ENCODE results near the gene CHST8.

The CHST8 gene

DNA sequence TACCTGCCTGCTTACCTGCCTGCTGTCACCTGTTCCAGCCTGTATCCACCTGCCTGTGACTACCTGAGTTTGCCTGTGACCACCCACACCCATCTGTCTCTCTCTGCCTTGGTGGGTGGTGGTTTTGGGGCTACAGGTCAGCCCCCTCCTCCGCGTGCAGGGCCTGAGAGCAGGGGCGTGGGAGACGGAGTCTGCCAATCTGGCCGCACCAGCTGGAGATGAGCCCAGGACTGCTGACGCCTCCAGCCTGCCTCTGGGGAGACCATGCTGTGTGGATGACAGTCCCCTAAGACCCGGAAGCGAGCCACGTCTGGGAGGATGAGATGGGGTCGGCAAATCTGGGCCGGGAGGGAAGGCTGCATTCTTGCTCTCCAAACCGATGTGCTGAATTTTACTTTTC lies 159.0 kb downstream of the CHST8 start:
- no peaks in the 10 kb centered on the region for H3K27me3 ChIP-seq
- peaks cover 3% of the 10 kb centered on the region; the same call in 1 of the 2 replicates for H3K4me1 ChIP-seq
- H3K36me3 ChIP-seq, result no peaks in the 10 kb centered on the region
- DNase-seq, result no peak
- TF ChIP-seq, protein P1, sequence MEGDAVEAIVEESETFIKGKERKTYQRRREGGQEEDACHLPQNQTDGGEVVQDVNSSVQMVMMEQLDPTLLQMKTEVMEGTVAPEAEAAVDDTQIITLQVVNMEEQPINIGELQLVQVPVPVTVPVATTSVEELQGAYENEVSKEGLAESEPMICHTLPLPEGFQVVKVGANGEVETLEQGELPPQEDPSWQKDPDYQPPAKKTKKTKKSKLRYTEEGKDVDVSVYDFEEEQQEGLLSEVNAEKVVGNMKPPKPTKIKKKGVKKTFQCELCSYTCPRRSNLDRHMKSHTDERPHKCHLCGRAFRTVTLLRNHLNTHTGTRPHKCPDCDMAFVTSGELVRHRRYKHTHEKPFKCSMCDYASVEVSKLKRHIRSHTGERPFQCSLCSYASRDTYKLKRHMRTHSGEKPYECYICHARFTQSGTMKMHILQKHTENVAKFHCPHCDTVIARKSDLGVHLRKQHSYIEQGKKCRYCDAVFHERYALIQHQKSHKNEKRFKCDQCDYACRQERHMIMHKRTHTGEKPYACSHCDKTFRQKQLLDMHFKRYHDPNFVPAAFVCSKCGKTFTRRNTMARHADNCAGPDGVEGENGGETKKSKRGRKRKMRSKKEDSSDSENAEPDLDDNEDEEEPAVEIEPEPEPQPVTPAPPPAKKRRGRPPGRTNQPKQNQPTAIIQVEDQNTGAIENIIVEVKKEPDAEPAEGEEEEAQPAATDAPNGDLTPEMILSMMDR (IDR thresholded peaks at IDR 0.05; ENCODE audit: low read depth, low read length), result no peak
- H3K9me3 ChIP-seq, result no peaks in the 10 kb centered on the region
- H3K4me3 ChIP-seq (ENCODE audit: low read depth, low read length), result no peak overlapping the region

DNA sequence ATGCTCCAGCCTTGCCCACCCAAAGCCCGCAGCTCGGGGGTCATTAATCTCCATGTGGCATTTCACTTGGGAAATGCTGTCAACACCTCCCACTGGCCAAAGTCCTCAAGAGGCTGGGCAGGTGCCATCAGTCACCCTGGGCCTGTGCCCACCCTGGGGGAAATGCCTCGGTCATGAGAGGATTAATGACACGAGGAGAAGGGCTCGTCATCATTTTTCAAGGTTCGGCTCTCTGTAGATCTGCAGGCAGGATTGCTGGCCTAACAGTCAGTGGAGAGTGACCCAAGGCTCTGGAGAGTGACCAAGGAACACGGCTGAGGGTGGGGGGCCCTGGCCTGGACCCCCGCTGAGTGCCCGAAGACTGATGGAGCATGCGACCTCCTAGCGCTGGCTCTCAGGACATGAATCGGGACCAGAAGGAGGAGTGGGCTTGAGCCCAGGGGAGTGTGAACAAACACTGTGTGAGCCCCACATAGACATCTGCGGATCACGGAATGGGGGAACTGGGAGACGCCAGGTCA lies 159.7 kb downstream of the CHST8 start:
- DNase-seq, result no peak
- Histone ChIP-seq H3K27me3 (no peaks in the 10 kb centered on the region), H3K4me3 (ENCODE audit: low read depth, low read length) (no peak overlapping the region), H3K4me1 (peaks cover 3% of the 10 kb centered on the region; the same call in 1 of the 2 replicates), H3K36me3 (no peaks in the 10 kb centered on the region), H3K9me3 (no peaks in the 10 kb centered on the region)
- TF ChIP-seq, protein P1 (IDR thresholded peaks at IDR 0.05; ENCODE audit: low read depth, low read length), result no peak

- H3K36me3 ChIP-seq, result no peaks in the 10 kb centered on the region
- no peaks in the 10 kb centered on the region for H3K9me3 ChIP-seq
- no peak for DNase-seq
- no peak overlapping the region for H3K4me3 ChIP-seq (ENCODE audit: low read depth, low read length)
- peaks cover 3% of the 10 kb centered on the region; the same call in 1 of the 2 replicates for H3K4me1 ChIP-seq
- TF ChIP-seq, protein P1 (IDR thresholded peaks at IDR 0.05; ENCODE audit: low read depth, low read length), result no peak
- no peaks in the 10 kb centered on the region for H3K27me3 ChIP-seq
These were observed 160.2 kb downstream of the CHST8 start for GRCh38 chr19:33781996-33782395.

GRCh38 chr19:33784432-33784831 lies 162.7 kb downstream of the CHST8 start:
- Histone ChIP-seq H3K36me3 (no peaks in the 10 kb centered on the region), H3K4me1 (no peaks in the 10 kb centered on the region), H3K4me3 (ENCODE audit: low read depth, low read length) (no peak overlapping the region), H3K27me3 (no peaks in the 10 kb centered on the region), H3K9me3 (no peaks in the 10 kb centered on the region)
- TF ChIP-seq, protein P1 (IDR thresholded peaks at IDR 0.05; ENCODE audit: low read depth, low read length), result no peak
- DNase-seq, result no peak

DNA sequence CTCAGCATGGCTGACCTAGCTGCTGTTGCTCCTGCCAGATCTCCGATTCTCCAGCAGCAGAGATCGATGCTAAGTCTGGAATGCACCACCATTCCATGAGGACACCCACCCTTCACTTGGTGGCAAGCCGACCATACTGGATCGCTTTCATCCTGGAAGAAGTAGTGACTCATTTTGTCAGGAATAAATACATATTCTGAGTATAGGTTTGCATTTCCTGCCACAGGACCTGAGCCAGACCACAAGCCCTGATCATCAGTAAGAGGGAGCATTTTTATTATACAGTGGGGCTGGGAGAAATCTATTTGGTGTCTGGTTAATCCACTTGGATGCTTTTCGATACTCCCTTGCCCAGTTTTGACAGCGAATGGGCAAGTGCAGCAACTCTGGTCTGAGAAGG lies 164.0 kb downstream of the CHST8 start:
- TF ChIP-seq, protein P1 (IDR thresholded peaks at IDR 0.05; ENCODE audit: low read depth, low read length), result no peak
- H3K27me3 ChIP-seq, result no peaks in the 10 kb centered on the region
- no peaks in the 10 kb centered on the region for H3K36me3 ChIP-seq
- H3K4me1 ChIP-seq, result no peaks in the 10 kb centered on the region
- H3K4me3 ChIP-seq (ENCODE audit: low read depth, low read length), result no peak overlapping the region
- H3K9me3 ChIP-seq, result no peaks in the 10 kb centered on the region
- DNase-seq, result no peak

DNA sequence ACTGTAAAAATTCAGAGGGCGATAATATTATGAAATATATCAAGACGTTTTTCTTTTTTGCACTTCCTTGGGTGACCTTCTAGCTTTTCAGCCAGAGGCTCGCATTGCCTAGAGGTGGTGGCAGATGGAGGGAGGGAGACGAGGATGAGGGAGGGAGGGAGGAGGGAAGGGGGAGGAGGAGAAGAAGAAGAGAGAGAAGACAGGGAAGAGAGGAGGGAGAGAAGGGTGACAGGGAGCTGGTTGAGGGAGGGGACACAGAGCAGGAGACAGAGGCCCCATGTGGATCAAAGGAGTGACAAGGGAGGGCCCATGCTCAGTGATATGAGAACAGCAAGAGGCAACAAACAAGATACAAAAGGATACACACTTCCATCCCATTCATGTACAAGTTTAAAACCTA lies 166.9 kb downstream of the CHST8 start:
- no peak for DNase-seq
- no peak overlapping the region for H3K4me3 ChIP-seq (ENCODE audit: low read depth, low read length)
- no peaks in the 10 kb centered on the region for H3K36me3 ChIP-seq
- TF ChIP-seq, protein P1 (IDR thresholded peaks at IDR 0.05; ENCODE audit: low read depth, low read length), result no peak
- no peaks in the 10 kb centered on the region for H3K9me3 ChIP-seq
- no peaks in the 10 kb centered on the region for H3K27me3 ChIP-seq
- no peaks in the 10 kb centered on the region for H3K4me1 ChIP-seq
